HG02870 (cell line): ENCODE results near the gene PRUNE2.
A peak's percentile ranks its signal among the peaks of the same experiment; 100 is the strongest.
"Not testable (repeated sequence)": the region's sequence is repeated elsewhere in the genome, so short reads cannot be mapped to it uniquely, and the experiment has no call there.

Source experiments
- ATAC-seq: cut with Tn5 transposase; IDR thresholded peaks from one replicate; pipeline ENCODE4 v1.9.1; 2021; ENCODE audit warnings: mild to moderate bottlenecking, moderate library complexity; ENCODE audit not compliant: unreplicated experiment

Gene PRUNE2

GRCh38 chr9:76876098-76876497 is 29.8 kb downstream of the PRUNE2 start:
- ATAC-seq = no peak

DNA sequence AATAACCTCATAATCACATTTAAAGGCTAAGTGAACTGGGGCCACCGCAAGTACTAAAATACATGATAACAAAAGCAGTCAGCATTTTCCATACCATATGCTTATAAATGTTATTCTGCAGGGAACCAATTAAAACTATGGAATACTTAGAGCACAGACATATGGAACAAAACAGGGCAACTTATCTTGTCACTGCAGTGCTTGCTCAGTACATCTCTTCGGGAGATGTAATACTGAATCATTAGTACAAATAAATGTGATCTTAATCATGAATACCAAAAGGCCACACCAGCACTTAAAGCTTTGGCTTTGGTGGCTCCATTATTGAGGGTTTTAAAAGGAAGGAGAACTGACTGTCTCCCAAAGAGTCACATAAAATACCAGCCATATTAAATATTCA is 32.1 kb downstream of the PRUNE2 start:
- ATAC-seq = no peak

GRCh38 chr9:76873056-76873792 is 32.7 kb downstream of the PRUNE2 start:
- no peak for ATAC-seq

DNA sequence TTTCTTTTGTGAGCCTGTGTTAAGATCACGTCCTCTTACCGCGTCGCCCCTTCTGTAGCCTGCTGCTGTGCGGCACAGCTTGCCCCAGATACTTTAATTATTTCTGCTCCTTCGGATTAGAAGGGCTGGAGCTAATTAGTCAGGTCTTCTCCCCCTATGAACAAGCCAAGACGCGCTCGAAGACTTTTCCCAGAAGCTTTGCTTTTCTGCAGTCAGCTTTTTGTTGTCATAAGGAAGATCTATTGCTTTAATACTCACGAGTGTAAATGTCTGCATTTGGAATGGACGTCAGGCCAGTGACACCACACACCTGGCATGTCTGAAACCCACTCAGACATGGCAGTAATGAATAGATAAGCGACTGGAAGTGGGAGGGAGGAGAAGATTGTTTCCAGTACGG is 37.0 kb downstream of the PRUNE2 start:
- no peak for ATAC-seq

DNA sequence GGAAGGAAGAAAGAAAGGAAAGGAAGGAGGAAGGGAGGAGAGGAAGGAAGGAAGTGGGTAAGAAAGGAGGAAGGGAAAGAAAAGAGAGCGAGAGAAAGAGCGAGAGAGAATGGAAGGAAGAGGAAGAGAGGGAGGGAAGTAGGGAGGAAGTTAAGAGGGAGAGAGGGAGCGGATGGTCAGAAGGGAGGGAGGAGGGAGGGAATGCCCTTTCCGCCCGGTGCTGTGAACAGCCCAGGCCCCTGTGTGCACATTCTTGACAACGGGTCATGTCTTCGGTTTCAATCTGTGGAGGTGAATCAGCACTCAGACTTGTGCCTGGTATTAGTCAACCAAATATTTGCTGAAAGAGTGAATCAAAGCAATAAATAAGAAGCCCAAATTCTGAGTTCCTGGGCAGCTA is 39.2 kb downstream of the PRUNE2 start:
- no peak for ATAC-seq

DNA sequence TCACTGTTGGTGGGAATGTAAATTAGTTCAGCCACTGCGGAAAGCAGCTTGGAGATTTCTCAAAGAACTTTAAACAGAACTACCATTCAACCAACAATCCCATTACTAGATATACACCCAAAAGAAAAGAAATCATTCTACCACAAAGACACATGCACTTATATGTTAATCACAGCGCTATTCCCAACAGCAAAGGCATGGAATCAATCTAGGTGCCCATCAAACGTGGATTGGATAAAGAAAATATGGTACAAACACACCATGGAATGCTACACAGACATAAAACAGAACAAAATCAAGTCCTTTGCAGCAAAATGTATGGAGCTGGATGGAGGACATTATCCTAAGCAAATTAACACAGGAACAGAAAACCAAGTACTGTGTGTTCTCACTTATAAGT is 42.1 kb downstream of the PRUNE2 start:
- ATAC-seq = no peak

GRCh38 chr9:76859860-76860259 is 46.1 kb downstream of the PRUNE2 start:
- ATAC-seq = no peak

DNA sequence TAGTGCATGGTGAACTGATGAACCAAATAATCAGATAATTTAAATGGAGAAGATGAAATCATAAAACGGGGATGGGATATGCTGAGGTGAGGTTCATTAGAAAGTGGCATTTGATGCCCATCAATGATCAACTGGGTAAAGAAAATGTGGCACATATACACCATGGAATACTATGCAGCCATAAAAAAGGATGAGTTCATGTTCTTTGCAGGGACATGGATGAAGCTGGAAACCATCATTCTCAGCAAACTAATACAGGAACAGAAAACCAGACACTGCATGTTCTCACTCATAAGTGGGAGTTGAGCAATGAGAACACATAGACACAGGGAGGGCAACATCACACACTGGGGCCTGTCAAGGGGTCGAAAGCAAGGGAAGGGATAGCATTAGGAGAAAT is 47.7 kb downstream of the PRUNE2 start:
- not testable (repeated sequence) for ATAC-seq

DNA sequence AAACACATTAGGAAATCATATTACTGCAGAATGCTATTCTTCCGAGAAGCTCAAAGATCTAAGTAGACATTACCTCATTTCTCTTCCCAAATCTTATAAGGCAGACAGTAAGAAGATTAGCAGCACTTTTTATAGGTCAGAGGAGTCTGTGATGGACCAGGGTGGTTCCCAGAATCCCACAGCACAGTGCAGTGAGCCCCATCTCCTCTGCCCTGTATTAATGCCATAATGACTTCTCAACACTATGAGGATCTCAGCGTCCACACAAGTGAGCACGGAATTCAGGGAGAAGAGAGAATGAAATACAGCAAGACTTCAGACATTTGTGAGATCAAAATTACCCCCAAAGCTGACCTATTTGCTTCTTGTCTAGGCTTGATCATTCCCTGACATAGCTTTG is 49.9 kb downstream of the PRUNE2 start:
- ATAC-seq = no peak

GRCh38 chr9:76855015-76855414 is 50.9 kb downstream of the PRUNE2 start:
- no peak for ATAC-seq

- ATAC-seq = no peak
Measured at GRCh38 chr9:76852026-76852425, 53.9 kb downstream of the PRUNE2 start.

- ATAC-seq = no peak
Measured at GRCh38 chr9:76846297-76846696, 59.6 kb downstream of the PRUNE2 start.

DNA sequence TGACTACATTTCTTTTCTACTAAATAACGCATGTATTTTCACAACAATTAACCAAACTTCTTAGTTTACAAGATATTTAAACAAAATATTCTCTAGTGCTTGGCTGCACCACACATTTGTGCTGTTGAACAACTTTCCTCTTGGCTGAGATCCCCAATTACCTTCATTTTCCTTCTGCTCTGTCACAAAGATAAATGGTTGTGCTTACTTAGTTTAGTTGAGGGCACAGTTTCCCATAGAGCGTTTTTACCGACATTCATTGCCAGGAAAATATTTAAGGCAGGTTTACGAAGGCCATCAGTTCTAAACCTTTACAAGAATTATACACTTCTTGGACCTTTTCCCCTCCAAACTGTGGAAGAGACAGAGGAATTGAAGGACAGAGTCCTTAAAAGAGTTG is 60.7 kb downstream of the PRUNE2 start:
- no peak for ATAC-seq

GRCh38 chr9:76835571-76836283 is 70.2 kb downstream of the PRUNE2 start:
- no peak for ATAC-seq

DNA sequence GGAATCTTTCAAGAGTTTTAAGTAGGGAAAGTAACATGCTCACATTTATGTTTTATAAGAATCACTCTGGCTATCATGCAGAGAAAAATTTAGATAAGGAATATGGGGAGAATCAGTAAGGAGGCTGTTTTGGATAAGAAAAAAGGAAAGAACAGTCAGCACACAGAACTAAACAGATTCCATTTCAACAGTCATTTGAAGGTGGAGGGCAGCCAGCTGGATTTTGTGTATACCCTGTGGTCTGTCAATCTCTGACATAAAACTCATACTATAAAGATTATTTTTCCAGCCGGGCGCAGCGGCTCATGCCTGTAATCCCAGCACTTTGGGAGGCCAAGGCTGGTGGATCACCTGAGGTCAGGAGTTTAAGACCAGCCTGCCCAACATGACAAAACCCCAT is 77.5 kb downstream of the PRUNE2 start:
- no peak for ATAC-seq

DNA sequence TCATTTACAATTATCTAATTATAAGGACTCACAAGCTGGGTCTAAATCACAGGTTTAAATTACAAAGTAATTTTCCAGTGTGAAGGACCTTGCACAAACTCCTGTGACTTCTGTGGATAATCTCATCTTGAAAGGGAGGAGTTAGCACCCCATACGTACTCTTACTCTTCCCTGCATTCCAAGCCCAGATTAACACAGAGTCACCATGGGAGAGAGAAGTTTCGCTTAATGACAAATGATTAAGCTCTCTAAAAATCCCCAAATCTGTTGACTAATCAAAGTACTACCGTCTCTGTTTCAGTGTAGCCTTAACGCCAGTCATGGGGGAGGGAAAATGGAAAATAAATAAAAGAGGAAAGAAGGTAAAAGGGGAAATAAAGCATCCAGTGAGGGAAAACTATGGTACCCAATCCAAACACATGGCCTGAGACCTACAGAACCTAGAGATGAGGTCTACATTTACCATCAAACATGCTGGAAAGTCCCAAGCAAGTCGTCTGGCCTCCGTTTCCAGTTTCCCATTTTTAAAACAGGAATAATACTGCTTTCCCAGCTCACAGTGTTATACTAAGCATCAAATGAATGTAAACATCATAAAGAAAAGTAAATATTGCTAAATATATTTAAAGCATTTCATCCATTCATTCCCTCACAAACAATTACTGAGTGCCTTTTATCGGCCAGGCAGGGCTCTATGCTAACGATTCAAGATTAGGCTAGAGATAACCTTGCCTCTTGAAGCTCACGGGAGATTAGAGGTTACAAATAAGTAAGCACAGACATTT is 78.4 kb downstream of the PRUNE2 start:
- ATAC-seq = no peak

- no peak for ATAC-seq
Measured at GRCh38 chr9:76820431-76820830, 85.5 kb downstream of the PRUNE2 start.

GRCh38 chr9:76818271-76818670 is 87.6 kb downstream of the PRUNE2 start:
- ATAC-seq = no peak

- no peak for ATAC-seq
Measured at GRCh38 chr9:76817489-76817888, 88.4 kb downstream of the PRUNE2 start.

DNA sequence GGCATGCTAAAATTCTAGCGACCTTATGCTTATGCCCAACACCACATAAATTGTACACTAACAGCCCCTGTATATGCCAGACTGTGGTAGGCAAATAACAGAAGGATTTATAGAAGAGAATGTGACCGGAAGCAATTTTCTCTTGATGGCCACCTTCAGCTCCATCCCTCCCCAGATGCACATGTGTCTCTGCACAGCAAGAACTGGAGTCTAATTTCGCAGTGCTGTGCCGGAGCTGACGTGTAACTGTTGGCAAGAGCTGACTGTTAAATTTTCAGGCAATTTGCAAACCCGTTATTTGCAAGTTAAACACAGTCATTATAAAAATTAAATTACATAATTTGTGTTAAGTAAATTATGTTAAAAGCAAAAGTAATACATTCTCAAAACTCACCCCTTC is 93.3 kb downstream of the PRUNE2 start:
- no peak for ATAC-seq

- peak; percentile 84 for ATAC-seq
Measured at GRCh38 chr9:76810377-76810957, 95.4 kb downstream of the PRUNE2 start.
